ENCODE results near the gene PHF5A.

The PHF5A gene

GRCh38 chr22:41488076-41488475 lies 19.6 kb upstream of the PHF5A start:
- H3K4me3 ChIP-seq (ENCODE audit: low read depth, low read length), result no peak overlapping the region
- no peak for TF ChIP-seq CTCF (IDR thresholded peaks at IDR 0.05; ENCODE audit: borderline replicate concordance, insufficient read depth, low read depth, low read length)

DNA sequence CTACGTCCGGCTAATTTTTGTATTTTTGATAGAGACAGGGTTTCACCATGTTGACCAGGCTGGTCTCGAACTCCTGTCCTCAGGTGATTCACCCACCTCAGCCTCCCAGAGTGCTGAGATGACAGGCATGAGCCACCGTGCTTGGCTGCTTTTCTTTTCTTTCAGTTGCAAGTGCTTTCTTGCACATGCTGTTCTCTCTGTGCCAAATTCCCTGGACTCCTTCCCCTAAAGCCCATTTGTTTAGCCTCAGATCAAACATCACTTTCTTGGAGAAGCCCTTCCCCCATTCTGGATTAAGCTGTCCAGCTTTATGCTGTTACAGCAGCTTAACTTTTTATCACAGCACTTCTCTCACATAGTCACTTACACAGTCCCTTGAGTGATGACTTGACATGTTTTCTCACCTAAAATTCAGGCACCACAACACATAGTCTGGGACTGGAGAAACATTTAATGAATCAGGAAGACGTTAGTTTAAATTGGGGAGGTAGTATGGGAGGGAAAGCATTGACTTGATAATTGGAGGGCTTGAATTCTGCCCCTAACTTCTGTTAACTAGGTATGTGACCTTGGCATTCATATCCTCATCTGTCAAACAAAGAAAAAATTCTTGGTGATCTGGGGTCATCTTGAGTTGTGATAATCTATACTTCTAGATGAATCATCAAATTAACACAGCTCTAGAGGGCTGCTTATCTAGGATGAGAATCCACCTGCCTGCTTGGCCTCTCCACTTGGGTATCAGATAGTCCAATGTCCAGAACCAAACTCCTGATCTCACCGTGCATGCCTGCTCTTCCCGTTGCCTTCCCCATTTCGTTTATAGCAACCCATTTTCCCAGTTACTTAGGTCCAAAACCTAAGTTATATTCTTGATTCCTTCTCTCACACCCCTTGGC lies 18.8 kb upstream of the PHF5A start:
- TF ChIP-seq CTCF (IDR thresholded peaks at IDR 0.05; ENCODE audit: borderline replicate concordance, insufficient read depth, low read depth, low read length), result no peak
- no peak overlapping the region for H3K4me3 ChIP-seq (ENCODE audit: low read depth, low read length)

GRCh38 chr22:41485033-41485432 lies 16.5 kb upstream of the PHF5A start:
- H3K4me3 ChIP-seq (ENCODE audit: low read depth, low read length), result no peak overlapping the region
- no peak for TF ChIP-seq CTCF (IDR thresholded peaks at IDR 0.05; ENCODE audit: borderline replicate concordance, insufficient read depth, low read depth, low read length)

- no peak overlapping the region for H3K4me3 ChIP-seq (ENCODE audit: low read depth, low read length)
- TF ChIP-seq CTCF (IDR thresholded peaks at IDR 0.05; ENCODE audit: borderline replicate concordance, insufficient read depth, low read depth, low read length), result no peak
Measured at GRCh38 chr22:41482319-41482935, 13.9 kb upstream of the PHF5A start.

- H3K4me3 ChIP-seq (ENCODE audit: low read depth, low read length), result no peak overlapping the region
- TF ChIP-seq CTCF (IDR thresholded peaks at IDR 0.05; ENCODE audit: borderline replicate concordance, insufficient read depth, low read depth, low read length), result no peak
Measured at GRCh38 chr22:41481925-41482318, 13.4 kb upstream of the PHF5A start.

GRCh38 chr22:41481131-41481830 lies 12.8 kb upstream of the PHF5A start:
- H3K4me3 ChIP-seq (ENCODE audit: low read depth, low read length), result no peak overlapping the region

More at GRCh38 chr22:41481131-41481830, 12.8 kb upstream of the PHF5A start:
- TF ChIP-seq CTCF (IDR thresholded peaks at IDR 0.05; ENCODE audit: borderline replicate concordance, insufficient read depth, low read depth, low read length), result no peak
